Measurements from ENCODE around the gene TENM4.
"Not testable (repeated sequence)": the region's sequence is repeated elsewhere in the genome, so short reads cannot be mapped to it uniquely, and the experiment has no call there.

The TENM4 gene

GRCh38 chr11:78833237-78833636, 607.6 kb downstream of the TENM4 start:
- no peak for DNase-seq
- Mint-ChIP-seq H3K36me3 (ENCODE audit: low read depth) (no peaks in the 10 kb centered on the region), H3K4me1 (ENCODE audit: low read depth) (no peaks in the 10 kb centered on the region), H3K27me3 (no peaks in the 10 kb centered on the region), H3K9me3 (no peaks in the 10 kb centered on the region), H3K4me3 (no peak overlapping the region), H3K27ac (no peak overlapping the region)

- Mint-ChIP-seq H3K27ac (no peak overlapping the region), H3K4me3 (no peak overlapping the region), H3K4me1 (ENCODE audit: low read depth) (no peaks in the 10 kb centered on the region), H3K36me3 (ENCODE audit: low read depth) (no peaks in the 10 kb centered on the region), H3K9me3 (no peaks in the 10 kb centered on the region), H3K27me3 (no peaks in the 10 kb centered on the region)
- no peak for DNase-seq
Measured at GRCh38 chr11:78832226-78832947, 608.4 kb downstream of the TENM4 start.

GRCh38 chr11:78831571-78831970, 609.3 kb downstream of the TENM4 start:
- Mint-ChIP-seq H3K27me3 (no peaks in the 10 kb centered on the region), H3K4me1 (ENCODE audit: low read depth) (no peaks in the 10 kb centered on the region), H3K9me3 (no peaks in the 10 kb centered on the region), H3K27ac (no peak overlapping the region), H3K4me3 (no peak overlapping the region), H3K36me3 (ENCODE audit: low read depth) (no peaks in the 10 kb centered on the region)
- DNase-seq, result no peak

- DNase-seq, result no peak
- Mint-ChIP-seq H3K4me1 (ENCODE audit: low read depth) (no peaks in the 10 kb centered on the region), H3K36me3 (ENCODE audit: low read depth) (no peaks in the 10 kb centered on the region), H3K4me3 (no peak overlapping the region), H3K27me3 (peaks cover 5% of the 10 kb centered on the region), H3K27ac (no peak overlapping the region), H3K9me3 (no peaks in the 10 kb centered on the region)
Measured at GRCh38 chr11:78830277-78830819, 610.5 kb downstream of the TENM4 start.

DNA sequence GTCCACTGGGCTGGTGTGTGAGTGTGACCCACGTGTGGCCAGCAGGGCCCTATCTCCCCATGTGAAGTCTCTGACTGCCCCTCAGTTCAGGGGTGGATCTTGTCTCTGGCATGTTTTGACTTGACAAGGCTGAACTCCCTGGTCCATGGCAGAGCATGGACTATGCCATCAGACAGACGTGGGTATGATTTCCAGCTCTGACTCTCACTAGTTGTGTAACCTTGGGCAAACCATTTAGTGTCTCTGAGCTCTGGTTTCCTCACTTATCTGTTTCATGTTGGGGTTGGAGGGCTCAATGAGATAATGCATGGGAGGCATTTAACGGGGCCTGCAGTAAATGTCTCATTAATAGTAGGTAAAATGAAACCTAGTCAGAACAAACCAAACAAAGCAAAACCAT, 611.7 kb downstream of the TENM4 start:
- no peak for DNase-seq
- H3K4me1 Mint-ChIP-seq (ENCODE audit: low read depth), result no peaks in the 10 kb centered on the region
- H3K36me3 Mint-ChIP-seq (ENCODE audit: low read depth), result no peaks in the 10 kb centered on the region
- no peaks in the 10 kb centered on the region for H3K9me3 Mint-ChIP-seq
- no peak overlapping the region for H3K4me3 Mint-ChIP-seq
- H3K27me3 Mint-ChIP-seq, result peaks cover 6% of the 10 kb centered on the region
- H3K27ac Mint-ChIP-seq, result no peak overlapping the region

GRCh38 chr11:78828676-78829075, 612.2 kb downstream of the TENM4 start:
- Mint-ChIP-seq H3K36me3 (ENCODE audit: low read depth) (no peaks in the 10 kb centered on the region), H3K4me3 (no peak overlapping the region), H3K27me3 (peaks cover 6% of the 10 kb centered on the region), H3K4me1 (ENCODE audit: low read depth) (no peaks in the 10 kb centered on the region), H3K27ac (no peak overlapping the region), H3K9me3 (no peaks in the 10 kb centered on the region)
- no peak for DNase-seq

- not testable (repeated sequence) for DNase-seq; H3K4me1 Mint-ChIP-seq (ENCODE audit: low read depth); H3K27me3 Mint-ChIP-seq; H3K27ac Mint-ChIP-seq; H3K4me3 Mint-ChIP-seq; H3K9me3 Mint-ChIP-seq; H3K36me3 Mint-ChIP-seq (ENCODE audit: low read depth)
Measured at GRCh38 chr11:78827291-78827690, 613.5 kb downstream of the TENM4 start.

- peaks cover 6% of the 10 kb centered on the region for H3K27me3 Mint-ChIP-seq
- no peaks in the 10 kb centered on the region for H3K9me3 Mint-ChIP-seq
- H3K27ac Mint-ChIP-seq, result no peak overlapping the region
- no peak overlapping the region for H3K4me3 Mint-ChIP-seq
- DNase-seq, result no peak
- H3K36me3 Mint-ChIP-seq (ENCODE audit: low read depth), result no peaks in the 10 kb centered on the region
- no peaks in the 10 kb centered on the region for H3K4me1 Mint-ChIP-seq (ENCODE audit: low read depth)
Measured at GRCh38 chr11:78825591-78826020, 615.2 kb downstream of the TENM4 start.

DNA sequence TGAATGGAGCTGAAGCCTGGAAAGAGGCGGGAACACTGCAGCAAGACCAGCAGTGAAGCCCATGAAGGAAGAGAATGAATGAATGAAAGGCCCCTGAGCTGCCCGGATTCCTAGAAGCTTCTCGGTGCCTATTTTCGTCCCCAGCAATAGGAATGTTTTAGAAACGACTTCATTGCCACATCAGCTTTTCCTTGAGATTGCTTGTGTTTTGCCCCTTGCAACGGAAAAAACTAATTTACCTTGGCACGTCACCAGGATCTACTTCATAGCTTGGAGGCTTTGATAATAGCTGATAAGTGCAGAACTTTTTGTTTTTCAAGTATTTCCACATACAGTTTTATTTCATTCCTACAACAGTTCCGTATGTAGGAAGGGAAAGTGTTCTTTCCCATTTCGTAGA, 617.2 kb downstream of the TENM4 start:
- Mint-ChIP-seq H3K27me3 (peaks cover 6% of the 10 kb centered on the region), H3K9me3 (no peaks in the 10 kb centered on the region), H3K27ac (no peak overlapping the region), H3K36me3 (ENCODE audit: low read depth) (no peaks in the 10 kb centered on the region), H3K4me1 (ENCODE audit: low read depth) (no peaks in the 10 kb centered on the region), H3K4me3 (no peak overlapping the region)
- no peak for DNase-seq

DNA sequence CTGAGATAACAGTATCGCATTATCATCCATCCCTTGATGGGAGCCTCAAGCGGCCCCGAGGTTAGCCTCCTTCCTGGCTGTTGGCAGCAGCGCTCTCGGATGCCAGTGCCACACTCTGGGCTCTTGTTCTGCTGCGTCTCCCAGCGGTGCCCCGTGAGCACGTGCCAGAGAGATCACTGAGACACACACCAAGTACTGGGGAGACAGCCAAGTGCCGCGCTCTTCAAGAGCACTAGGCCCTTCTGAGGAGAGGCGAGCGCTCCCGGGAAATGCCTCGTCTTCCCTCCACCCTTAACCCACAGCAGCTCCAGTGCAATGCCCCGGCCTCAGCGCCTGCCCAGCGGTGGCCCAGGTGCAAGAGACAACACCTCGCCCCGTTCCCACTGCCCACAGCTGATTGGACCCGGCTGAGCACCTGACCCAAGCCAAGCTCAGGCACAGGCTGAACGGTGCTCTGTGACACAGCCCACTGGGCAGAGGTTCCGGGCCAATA, 617.9 kb downstream of the TENM4 start:
- Mint-ChIP-seq H3K36me3 (ENCODE audit: low read depth) (no peaks in the 10 kb centered on the region), H3K27ac (no peak overlapping the region), H3K27me3 (peaks cover 6% of the 10 kb centered on the region), H3K9me3 (no peaks in the 10 kb centered on the region), H3K4me3 (no peak overlapping the region), H3K4me1 (ENCODE audit: low read depth) (no peaks in the 10 kb centered on the region)
- DNase-seq, result no peak

GRCh38 chr11:78821371-78822306, 619.2 kb downstream of the TENM4 start:
- H3K9me3 Mint-ChIP-seq, result no peaks in the 10 kb centered on the region
- no peak overlapping the region for H3K4me3 Mint-ChIP-seq
- H3K27me3 Mint-ChIP-seq, result peaks cover 8% of the 10 kb centered on the region

DNA sequence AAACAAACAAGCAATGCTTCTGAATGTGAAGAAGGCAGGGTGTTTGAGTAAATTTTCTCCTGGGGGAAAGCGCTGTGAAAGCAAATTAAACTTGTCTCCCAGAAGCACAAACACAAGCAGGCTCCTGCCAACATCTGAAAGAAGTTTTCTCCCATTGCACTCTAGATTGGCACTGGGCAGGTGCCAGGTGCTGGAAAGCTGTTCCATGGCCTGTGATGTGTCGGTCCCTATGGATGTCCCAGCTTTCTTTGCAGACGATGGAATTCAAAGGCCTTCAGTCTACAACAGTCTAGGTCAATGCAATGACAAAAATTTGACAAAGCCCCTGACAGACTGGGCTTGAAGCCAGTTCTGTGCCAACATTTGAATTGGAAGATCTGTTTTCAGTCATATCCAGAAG, 620.1 kb downstream of the TENM4 start:
- no peaks in the 10 kb centered on the region for H3K36me3 Mint-ChIP-seq (ENCODE audit: low read depth)
- no peak for DNase-seq
- H3K9me3 Mint-ChIP-seq, result no peaks in the 10 kb centered on the region
- no peaks in the 10 kb centered on the region for H3K4me1 Mint-ChIP-seq (ENCODE audit: low read depth)
- no peak overlapping the region for H3K27ac Mint-ChIP-seq
- H3K27me3 Mint-ChIP-seq, result peaks cover 7% of the 10 kb centered on the region
- no peak overlapping the region for H3K4me3 Mint-ChIP-seq

More at GRCh38 chr11:78821371-78822306, 619.2 kb downstream of the TENM4 start:
- DNase-seq, result no peak
- H3K4me1 Mint-ChIP-seq (ENCODE audit: low read depth), result no peaks in the 10 kb centered on the region
- no peak overlapping the region for H3K27ac Mint-ChIP-seq
- no peaks in the 10 kb centered on the region for H3K36me3 Mint-ChIP-seq (ENCODE audit: low read depth)

GRCh38 chr11:78818201-78818600, 622.6 kb downstream of the TENM4 start:
- Mint-ChIP-seq H3K27me3 (peaks cover 6% of the 10 kb centered on the region), H3K9me3 (no peaks in the 10 kb centered on the region), H3K4me3 (no peak overlapping the region), H3K36me3 (ENCODE audit: low read depth) (no peaks in the 10 kb centered on the region), H3K27ac (no peak overlapping the region), H3K4me1 (ENCODE audit: low read depth) (no peaks in the 10 kb centered on the region)
- no peak for DNase-seq

DNA sequence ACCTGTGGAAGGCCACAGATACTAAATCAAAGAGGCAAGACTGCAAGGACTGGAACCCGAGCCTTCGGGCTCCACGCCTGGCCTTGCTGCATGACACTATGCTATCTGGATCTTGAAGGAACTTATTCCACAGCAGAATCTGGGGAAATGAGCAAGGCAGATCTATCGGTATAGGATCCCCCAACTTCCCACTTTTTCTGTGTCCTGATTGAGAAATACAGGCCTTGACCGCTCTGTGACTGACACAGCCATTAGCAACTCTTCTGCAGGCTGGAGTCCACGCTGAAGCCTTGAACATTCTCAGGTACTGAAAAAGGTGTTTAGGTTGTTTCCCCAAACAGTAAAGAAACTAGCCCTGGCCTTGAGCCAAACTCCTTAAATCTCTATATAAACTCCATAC, 625.0 kb downstream of the TENM4 start:
- no peaks in the 10 kb centered on the region for H3K9me3 Mint-ChIP-seq
- no peak for DNase-seq
- H3K4me3 Mint-ChIP-seq, result no peak overlapping the region
- no peak overlapping the region for H3K27ac Mint-ChIP-seq
- H3K36me3 Mint-ChIP-seq (ENCODE audit: low read depth), result no peaks in the 10 kb centered on the region
- peaks cover 6% of the 10 kb centered on the region for H3K27me3 Mint-ChIP-seq
- no peaks in the 10 kb centered on the region for H3K4me1 Mint-ChIP-seq (ENCODE audit: low read depth)
